ENCODE measurements around the gene PRSS12. TPM values are rescaled to one million over a fixed set of nuclear protein-coding genes. Genes with fewer than 3 reads are reported as not detected.

The PRSS12 gene
- polyA plus RNA-seq, 1 donor from 2014 or later: 1.1 TPM

GRCh38 chr4:118346495-118346894 is 6.3 kb downstream of the PRSS12 start:
- Histone ChIP-seq H2AFZ (ENCODE audit: low read depth, low read length) (no peak overlapping the region), H4K20me1 (ENCODE audit: insufficient read depth) (no peaks in the 10 kb centered on the region), H3K4me3 (ENCODE audit: low read length) (no peak overlapping the region), H3K9me2 (ENCODE audit: insufficient read depth, low read length) (no peaks in the 10 kb centered on the region), H3K9ac (ENCODE audit: low read length) (no peak overlapping the region), H3K27ac (ENCODE audit: low read length) (no peak overlapping the region), H3K9me3 (ENCODE audit: low read length) (no peaks in the 10 kb centered on the region), H3F3A (ENCODE audit: insufficient read depth, low read length, poor library complexity, severe bottlenecking) (no peaks in the 10 kb centered on the region), H3K4me2 (ENCODE audit: low read length) (no peak overlapping the region), H3K79me2 (replicated peaks; ENCODE audit: insufficient read depth, low read length) (no peaks in the 10 kb centered on the region), H3K36me3 (ENCODE audit: insufficient read depth, low read length) (no peaks in the 10 kb centered on the region), H3K27me3 (ENCODE audit: insufficient read depth, low read depth, low read length) (peaks cover 14% of the 10 kb centered on the region)
- no peak for TF ChIP-seq CTCF (IDR thresholded peaks at IDR 0.05; ENCODE audit: poor library complexity, severe bottlenecking)
- TF ChIP-seq MXI1 (conservative IDR thresholded peaks at IDR 0.05; ENCODE audit: poor library complexity, severe bottlenecking): no peak
- TF ChIP-seq EP300 (conservative IDR thresholded peaks at IDR 0.05; ENCODE audit: poor library complexity, severe bottlenecking): no peak
- no peak for TF ChIP-seq TAF1 (IDR thresholded peaks at IDR 0.05; ENCODE audit: low read depth)
- no peak for TF ChIP-seq EZH2 (IDR thresholded peaks at IDR 0.05; ENCODE audit: borderline replicate concordance, insufficient read depth, low read length, poor library complexity, severe bottlenecking)
- TF ChIP-seq POLR2AphosphoS5 (IDR thresholded peaks at IDR 0.05): no peak
- TF ChIP-seq SMC3 (conservative IDR thresholded peaks at IDR 0.05; ENCODE audit: poor library complexity): no peak
- TF ChIP-seq REST (IDR thresholded peaks at IDR 0.05; ENCODE audit: borderline replicate concordance): no peak
- TF ChIP-seq RAD21 (conservative IDR thresholded peaks at IDR 0.05): no peak

GRCh38 chr4:118345813-118346212 is 7.0 kb downstream of the PRSS12 start:
- Histone ChIP-seq H3K27me3 (ENCODE audit: insufficient read depth, low read depth, low read length) (peaks cover 7% of the 10 kb centered on the region), H3K27ac (ENCODE audit: low read length) (no peak overlapping the region), H3K9me2 (ENCODE audit: insufficient read depth, low read length) (no peaks in the 10 kb centered on the region), H3F3A (ENCODE audit: insufficient read depth, low read length, poor library complexity, severe bottlenecking) (no peaks in the 10 kb centered on the region), H3K4me3 (ENCODE audit: low read length) (no peak overlapping the region), H3K79me2 (replicated peaks; ENCODE audit: insufficient read depth, low read length) (no peaks in the 10 kb centered on the region), H3K4me2 (ENCODE audit: low read length) (no peak overlapping the region), H2AFZ (ENCODE audit: low read depth, low read length) (no peak overlapping the region), H3K9me3 (ENCODE audit: low read length) (no peaks in the 10 kb centered on the region), H4K20me1 (ENCODE audit: insufficient read depth) (no peaks in the 10 kb centered on the region), H3K36me3 (ENCODE audit: insufficient read depth, low read length) (no peaks in the 10 kb centered on the region), H3K9ac (ENCODE audit: low read length) (no peak overlapping the region)
- TF ChIP-seq TAF1 (IDR thresholded peaks at IDR 0.05; ENCODE audit: low read depth) (no peak), POLR2AphosphoS5 (IDR thresholded peaks at IDR 0.05) (no peak), CTCF (IDR thresholded peaks at IDR 0.05; ENCODE audit: poor library complexity, severe bottlenecking) (no peak), SMC3 (conservative IDR thresholded peaks at IDR 0.05; ENCODE audit: poor library complexity) (no peak), RAD21 (conservative IDR thresholded peaks at IDR 0.05) (no peak), MXI1 (conservative IDR thresholded peaks at IDR 0.05; ENCODE audit: poor library complexity, severe bottlenecking) (no peak), REST (IDR thresholded peaks at IDR 0.05; ENCODE audit: borderline replicate concordance) (no peak), EP300 (conservative IDR thresholded peaks at IDR 0.05; ENCODE audit: poor library complexity, severe bottlenecking) (no peak), EZH2 (IDR thresholded peaks at IDR 0.05; ENCODE audit: borderline replicate concordance, insufficient read depth, low read length, poor library complexity, severe bottlenecking) (no peak)

All from neural cell (in vitro differentiated cells).